Measurements from ENCODE around the gene GABRR1. TPM values are rescaled to one million over a fixed set of nuclear protein-coding genes. Genes with fewer than 3 reads are reported as not detected.

Gene GABRR1
- not detected in 2 replicates for total RNA-seq (2016; rRNA removed; fragmentation: Illumina TruSeq; extraction: Trizol)
- total RNA-seq (2016; cell fraction: cytosol; rRNA removed; fragmentation: Illumina TruSeq; extraction: Trizol; ENCODE audit: low read depth), result not detected in 2 replicates
- total RNA-seq (2016; cell fraction: insoluble cytoplasmic fraction; rRNA removed; fragmentation: Illumina TruSeq; extraction: Trizol), result not detected in 2 replicates
- not detected in 2 replicates for total RNA-seq (2016; cell fraction: membrane; rRNA removed; fragmentation: Illumina TruSeq; extraction: Trizol)
- not detected in 2 replicates for total RNA-seq (2016; cell fraction: nucleus; rRNA removed; fragmentation: Illumina TruSeq; extraction: Trizol)
- polyA plus RNA-seq (2011; rRNA removed), result not detected in 2 replicates
- not detected in 2 replicates for polyA plus RNA-seq (2011; cell fraction: cytosol; rRNA removed)
- polyA plus RNA-seq (2011; cell fraction: nucleus; rRNA removed), result not detected in 2 replicates
- not detected in 2 replicates for polyA plus RNA-seq (2012)
- polyA plus RNA-seq (2016; cell fraction: cytosol; fragmentation: Illumina TruSeq; extraction: Trizol; ENCODE audit: low read depth), result not detected in 2 replicates
- not detected in 2 replicates for polyA plus RNA-seq (2016; cell fraction: insoluble cytoplasmic fraction; fragmentation: Illumina TruSeq; extraction: Trizol; ENCODE audit: low read depth)
- polyA plus RNA-seq (2016; cell fraction: membrane; fragmentation: Illumina TruSeq; extraction: Trizol; ENCODE audit: low read depth), result not detected in 2 replicates
- not detected in 2 replicates for polyA plus RNA-seq (2016; cell fraction: nucleus; fragmentation: Illumina TruSeq; extraction: Trizol; ENCODE audit: insufficient read depth, low read depth)
- not detected in 2 replicates for polyA minus RNA-seq (2011; rRNA and poly(A)+ RNA removed; ENCODE audit: low replicate concordance)
- polyA minus RNA-seq (2011; cell fraction: cytosol; rRNA and poly(A)+ RNA removed), result not detected in 2 replicates
- polyA minus RNA-seq (2011; cell fraction: nucleus; rRNA and poly(A)+ RNA removed), result not detected in 2 replicates
- Bru-seq, nascent RNA, result not detected
- BruChase-seq, experiment 1, labeled RNA remaining after a 6-hour chase, result not detected
- BruChase-seq, experiment 2, labeled RNA remaining after a 2-hour chase, result percentile 2 among the genes with signal in this experiment
- long read RNA-seq, experiment 1, result 0 reads
- long read RNA-seq, experiment 2, result 0 reads

GRCh38 chr6:89217299-89217910 lies at the start of gene GABRR1:
TSS of gene GABRR1 (minus strand) at chr6:89217358. CDS start at chr6:89217322, 36 bp downstream.
- Histone ChIP-seq H3K79me2 (ENCODE audit: insufficient read depth, low read length) (no peaks in the 10 kb centered on the region), H3K9ac (ENCODE audit: insufficient read depth, low read depth, low read length) (no peak within 1 kb of the TSS), H4K20me1 (ENCODE audit: insufficient read depth, low read length) (no peaks in the 10 kb centered on the region), H3K4me2 (ENCODE audit: low read depth, low read length) (no peak within 1 kb of the TSS), H3K4me3 (replicated peaks in 1 of 3; ENCODE audit: insufficient read depth in 1 of 3, low read depth in 2 of 3, low read length in 3 of 3) (no peak within 1 kb of the TSS), H3K4me1 (ENCODE audit: insufficient read depth, low read length) (no peaks in the 10 kb centered on the region), H2AFZ (ENCODE audit: low read length) (no peak within 1 kb of the TSS), H3K36me3 (replicated peaks in 1 of 2; ENCODE audit: control insufficient read depth in 1 of 2, insufficient read depth in 2 of 2, low read length in 2 of 2) (no peaks in the 10 kb centered on the region), H3K9me3 (ENCODE audit: low read length) (no peaks in the 10 kb centered on the region), H3K27me3 (ENCODE audit: control insufficient read depth in 1 of 2, insufficient read depth in 2 of 2, low read length in 2 of 2) (0 out of 5 replicates have a peak, but pooled peaks cover 0 to 11% of the 10 kb centered on the region in 2 experiments), H3K27ac (ENCODE audit: extremely low read length, insufficient read depth, low read length) (no peak within 1 kb of the TSS)
- 53% methylated on average over 10 of the region's 10 CpGs for WGBS (ENCODE audit: low lambda C conversion rate)
- no TSS peak for BruUV-seq (replicated peaks)
- DNase-seq (ENCODE audit: low spot score) (no peak), FAIRE-seq (no peak), ATAC-seq (no peak)
- intact Hi-C loops (cut with micrococcal nuclease; ENCODE audit: unreplicated experiment), result no loop called here
- in situ Hi-C loops (cut with HindIII; ENCODE audit: extremely low pct_ligation_motif_present, low pct_unique_long_range_greater_than_20kb), result no loop called here
- ChIA-PET CTCF (ENCODE audit: low intra/inter-chr PET ratio, low total read pairs) (no interaction called here), POLR2A (no interaction called here)
- TF ChIP-seq GATAD1 (CRISPR knock-in tag; IDR thresholded peaks at IDR 0.05), result no peak
- TF ChIP-seq KMT2B (CRISPR knock-in tag; IDR thresholded peaks at IDR 0.05), result no peak
- TF ChIP-seq ZNF574 (CRISPR knock-in tag; IDR thresholded peaks at IDR 0.05), result no peak
- no peak for TF ChIP-seq KDM2A (CRISPR knock-in tag; IDR thresholded peaks at IDR 0.05; ENCODE audit: borderline replicate concordance, low read depth)
- no peak for TF ChIP-seq ZBTB43 (CRISPR knock-in tag; conservative IDR thresholded peaks at IDR 0.05)
- no peak for TF ChIP-seq KDM1A (CRISPR knock-in tag; IDR thresholded peaks at IDR 0.05)
